HG02588 (cell line): ENCODE data around the gene RHBDD2.
A peak's percentile ranks its signal among the peaks of the same experiment; 100 is the strongest.
"Not testable (repeated sequence)": the region's sequence is repeated elsewhere in the genome, so short reads cannot be mapped to it uniquely, and the experiment has no call there.

Experiments used
- ATAC-seq: cut with Tn5 transposase; IDR thresholded peaks from one replicate; pipeline ENCODE4 v1.9.1; 2021; ENCODE audit warnings: mild to moderate bottlenecking, moderate library complexity; ENCODE audit not compliant: unreplicated experiment

The RHBDD2 gene

DNA sequence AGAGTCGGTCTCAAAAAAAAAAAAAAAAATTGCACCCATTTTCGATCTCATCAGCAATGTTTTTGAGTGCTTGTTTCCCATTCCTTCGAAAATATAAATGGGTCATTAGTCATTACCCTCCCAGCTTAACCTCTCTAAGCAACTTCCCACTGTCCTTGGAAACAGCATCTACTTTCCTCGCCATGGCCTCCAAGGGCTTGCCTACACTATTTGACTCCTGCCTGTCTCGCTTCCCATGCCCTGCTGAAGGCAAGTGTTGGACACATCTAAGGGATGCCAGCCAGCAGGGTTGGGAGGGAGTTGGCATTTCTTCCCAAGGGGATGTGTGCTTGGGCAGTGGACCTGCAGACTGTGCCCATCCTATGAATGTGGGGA, 12.7 kb upstream of the RHBDD2 start:
- no peak for ATAC-seq

DNA sequence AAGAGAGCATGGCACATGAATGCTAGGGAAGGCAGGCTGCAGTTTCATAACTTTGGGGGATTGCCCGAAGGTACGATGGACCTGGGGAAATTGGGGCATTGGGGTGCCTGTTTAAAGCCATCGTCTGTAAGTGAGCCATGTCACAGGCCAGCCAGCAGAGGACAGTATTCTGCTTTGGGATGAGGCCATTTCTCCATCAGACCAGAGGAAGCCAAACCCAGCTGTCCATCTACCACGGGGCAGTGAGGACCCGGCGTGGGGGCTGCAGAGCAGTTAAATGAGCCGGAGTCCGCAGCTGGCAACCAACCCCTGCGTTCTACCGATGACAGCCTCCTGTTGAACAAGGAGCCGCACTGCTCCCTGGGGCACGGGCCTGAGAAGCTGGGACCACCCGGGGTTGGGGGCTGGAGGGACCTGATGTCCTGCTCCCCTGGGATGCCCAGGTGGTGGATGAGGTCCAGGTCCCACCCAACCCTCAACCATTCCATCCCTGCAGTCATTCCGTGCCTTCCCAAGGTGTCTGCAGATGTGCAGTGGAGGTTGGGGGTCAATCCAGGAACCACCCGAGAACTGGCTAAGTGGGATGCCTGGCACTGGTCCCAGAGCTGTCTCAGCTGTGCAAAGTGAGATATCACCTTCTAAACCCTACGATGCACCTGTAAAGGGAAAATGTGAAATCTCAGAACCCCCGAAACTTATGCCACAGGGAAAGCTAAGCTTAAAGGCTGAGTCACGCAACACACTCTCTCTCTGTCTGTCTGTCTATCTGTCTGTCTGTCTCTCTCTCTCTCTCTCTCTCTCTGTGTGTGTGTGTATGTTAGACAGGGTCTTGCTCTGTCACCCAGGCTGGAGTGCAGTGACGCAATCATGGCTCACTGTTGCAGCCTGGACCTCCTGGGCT, 12.1 kb upstream of the RHBDD2 start:
- no peak for ATAC-seq

DNA sequence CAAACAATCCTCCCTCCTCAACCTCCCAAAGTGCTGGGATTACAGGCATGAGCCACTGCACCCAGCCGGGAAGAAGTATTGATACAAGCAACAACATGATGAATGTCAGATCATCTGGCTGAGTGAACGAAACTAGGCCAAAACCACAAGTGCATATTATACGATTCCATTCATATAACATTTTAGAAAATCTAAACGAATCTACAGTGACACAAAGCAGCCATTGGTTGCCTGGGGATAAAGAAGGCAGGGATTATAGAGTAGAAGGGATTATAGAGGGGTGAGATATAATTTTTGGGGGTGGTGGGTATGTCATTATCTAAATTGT, 11.5 kb upstream of the RHBDD2 start:
- no peak for ATAC-seq

DNA sequence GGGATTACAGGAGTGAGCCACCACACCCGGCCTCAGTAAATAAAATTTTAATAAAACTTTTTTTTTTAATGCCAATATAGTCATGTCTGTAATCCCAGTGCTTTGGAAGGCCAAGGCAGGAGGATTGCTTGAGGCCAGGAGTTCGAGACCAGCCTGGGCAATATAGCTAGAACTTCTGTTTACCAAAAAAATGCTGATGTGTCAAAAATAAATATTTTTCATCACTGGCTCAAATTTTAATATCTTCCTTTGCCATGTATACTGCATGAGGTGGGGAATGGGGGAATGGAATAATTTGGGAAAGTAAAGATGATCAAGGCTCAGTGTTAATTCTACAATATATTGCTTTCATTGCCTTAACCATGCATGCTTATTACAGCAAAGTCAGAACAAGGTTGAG, 10.7 kb upstream of the RHBDD2 start:
- ATAC-seq: no peak

DNA sequence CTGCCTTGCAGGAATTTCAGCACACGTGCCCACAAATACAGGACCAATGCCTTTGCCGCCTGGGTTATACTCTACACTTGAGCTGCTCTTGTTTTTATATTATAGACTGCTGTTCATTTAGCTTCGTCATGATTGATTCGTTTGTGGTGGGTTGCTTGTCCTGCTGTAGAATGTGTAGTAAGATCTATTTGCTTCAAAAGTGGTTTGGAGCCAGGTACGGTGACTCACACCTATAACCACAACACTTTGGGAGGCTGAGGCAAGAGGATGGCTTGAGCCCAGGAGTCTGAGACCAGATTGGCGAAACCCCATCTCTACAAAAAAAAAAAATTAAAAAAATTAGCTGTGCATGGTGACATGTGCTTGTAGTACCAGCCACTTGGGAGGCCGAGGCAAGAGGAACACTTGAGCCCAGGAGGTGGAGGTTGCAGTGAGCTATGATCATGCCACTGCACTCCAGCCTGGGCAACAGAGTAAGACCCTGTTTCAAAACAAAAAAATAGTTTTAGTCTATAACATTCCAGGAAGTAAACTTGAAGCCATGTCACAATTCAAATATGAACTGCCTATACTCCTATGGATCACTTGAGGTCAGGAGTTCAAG, 9.0 kb upstream of the RHBDD2 start:
- no peak for ATAC-seq

DNA sequence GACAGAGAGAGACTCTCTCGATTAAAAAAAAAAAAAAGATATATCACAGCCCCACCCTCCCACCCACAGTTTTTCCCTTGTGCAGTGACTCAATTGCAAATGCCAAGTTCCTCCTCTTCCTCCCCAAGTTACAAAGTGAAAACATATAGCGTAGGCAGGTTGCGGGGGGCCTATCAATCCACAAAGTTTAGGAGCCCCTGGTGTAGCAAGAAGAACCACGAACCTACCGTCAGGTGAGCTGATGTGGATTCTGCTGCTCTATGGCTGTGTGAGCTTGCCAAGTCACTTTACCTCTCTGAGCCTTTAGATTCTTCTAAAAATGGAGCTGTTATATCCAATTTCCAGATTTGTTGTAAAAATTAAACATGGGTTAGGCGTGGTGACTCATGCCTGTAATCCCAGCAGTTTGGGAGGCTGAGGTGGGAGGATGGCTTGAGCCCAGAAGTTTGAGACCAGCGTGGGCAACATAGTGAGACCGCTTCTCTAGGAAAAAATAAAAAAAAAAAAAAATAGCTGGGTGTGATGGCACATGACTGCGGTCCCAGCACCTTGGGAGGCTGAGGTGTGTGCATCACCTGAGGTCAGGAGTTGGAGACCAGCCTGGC, 8.2 kb upstream of the RHBDD2 start:
- no peak for ATAC-seq

DNA sequence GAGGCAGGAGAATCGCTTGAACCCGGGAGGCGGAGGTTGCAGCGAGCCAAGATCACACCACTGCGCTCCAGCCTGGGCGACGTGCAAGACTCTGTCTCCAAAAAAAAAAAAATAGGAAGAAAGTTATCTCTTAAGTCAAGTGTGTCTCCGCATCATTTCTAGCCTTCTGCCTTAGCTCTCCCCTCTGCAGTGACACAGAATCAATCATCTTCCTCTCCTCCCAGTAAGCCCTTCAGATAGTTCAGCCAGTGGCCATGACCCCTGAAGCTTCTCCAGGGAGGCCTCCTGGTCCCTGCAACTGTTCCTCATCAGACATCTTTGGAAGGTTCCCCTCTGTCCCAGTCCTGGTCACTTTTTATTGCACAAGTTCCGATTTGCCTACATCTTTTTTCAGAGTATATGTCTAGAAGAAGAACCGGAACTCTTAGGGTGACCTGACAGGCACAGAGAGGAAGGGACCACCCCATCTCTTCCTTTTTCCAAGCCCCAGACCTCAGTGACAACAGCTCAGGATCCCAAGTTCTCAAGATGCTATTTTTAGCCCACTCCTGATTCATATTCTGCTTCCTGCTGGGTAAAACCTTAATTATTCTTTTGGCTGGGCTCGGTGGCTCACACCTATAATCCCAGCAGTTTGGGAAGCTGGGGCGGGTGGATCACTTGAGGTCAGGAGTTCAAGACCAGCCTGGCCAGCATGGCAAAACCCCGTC, 6.6 kb upstream of the RHBDD2 start:
- ATAC-seq: no peak

DNA sequence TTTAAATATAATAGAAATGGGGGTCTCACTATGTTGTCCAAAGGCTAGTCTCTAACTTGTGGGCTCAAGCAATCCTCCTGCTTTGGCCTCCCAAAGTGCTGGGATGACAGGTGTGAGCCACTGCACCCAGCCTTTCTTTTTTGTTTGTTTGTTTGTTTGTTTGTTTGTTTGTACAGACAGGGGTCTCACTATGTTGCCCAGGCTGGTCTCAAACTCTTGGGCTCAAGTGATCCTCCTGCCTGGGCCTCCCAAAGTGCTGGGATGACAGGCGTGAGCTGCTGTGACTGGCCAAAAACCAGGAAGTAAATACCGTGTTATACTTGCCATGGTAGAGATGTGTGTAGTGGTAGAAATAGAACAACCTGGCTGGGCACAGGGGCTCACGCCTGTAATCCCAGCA, 4.7 kb upstream of the RHBDD2 start:
- not testable (repeated sequence) for ATAC-seq

DNA sequence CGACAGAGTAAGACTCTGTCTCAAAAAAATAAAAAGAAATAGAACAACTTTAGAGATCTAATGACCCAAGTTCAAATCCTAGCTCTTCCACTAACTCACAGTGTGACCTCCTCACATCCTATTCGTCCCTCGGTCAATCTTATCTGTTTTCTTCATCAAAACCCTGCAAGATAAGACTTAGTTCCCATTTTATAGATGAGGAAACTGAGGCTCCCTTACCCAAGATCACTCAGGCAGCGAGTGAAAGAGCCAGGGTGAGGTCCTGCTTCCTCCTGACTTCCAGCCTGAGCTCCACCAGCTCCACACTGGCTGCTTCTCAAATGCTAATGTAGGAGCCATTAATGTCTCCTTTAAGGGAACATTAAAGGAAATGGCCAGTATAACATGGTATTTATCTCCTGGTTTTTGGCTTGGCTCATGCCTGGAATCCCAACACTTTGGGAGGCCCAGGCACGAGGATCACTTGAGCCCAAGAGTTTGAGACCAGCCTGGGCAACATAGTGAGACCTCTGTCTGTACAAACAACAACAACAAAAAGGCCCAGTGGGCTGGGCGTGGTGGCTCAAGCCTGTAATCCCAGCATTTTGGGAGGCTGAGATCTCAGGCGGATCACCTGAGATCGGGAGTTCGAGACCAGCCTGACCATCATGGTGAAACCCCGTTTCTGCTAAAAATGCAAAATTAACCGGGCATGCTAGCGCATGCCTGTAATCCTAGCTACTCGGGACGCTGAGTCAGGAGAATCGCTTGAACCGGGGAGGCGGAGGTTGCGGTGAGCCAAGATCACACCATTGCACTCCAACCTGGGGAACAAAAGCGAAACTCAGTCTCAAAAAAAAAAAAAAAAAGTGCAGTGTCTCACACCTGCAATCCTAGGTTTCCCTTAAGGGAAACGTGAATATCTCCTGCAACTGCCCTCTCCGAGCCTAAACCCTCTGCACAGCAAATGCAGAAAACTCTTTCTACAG, 3.4 kb upstream of the RHBDD2 start:
- ATAC-seq: no peak

DNA sequence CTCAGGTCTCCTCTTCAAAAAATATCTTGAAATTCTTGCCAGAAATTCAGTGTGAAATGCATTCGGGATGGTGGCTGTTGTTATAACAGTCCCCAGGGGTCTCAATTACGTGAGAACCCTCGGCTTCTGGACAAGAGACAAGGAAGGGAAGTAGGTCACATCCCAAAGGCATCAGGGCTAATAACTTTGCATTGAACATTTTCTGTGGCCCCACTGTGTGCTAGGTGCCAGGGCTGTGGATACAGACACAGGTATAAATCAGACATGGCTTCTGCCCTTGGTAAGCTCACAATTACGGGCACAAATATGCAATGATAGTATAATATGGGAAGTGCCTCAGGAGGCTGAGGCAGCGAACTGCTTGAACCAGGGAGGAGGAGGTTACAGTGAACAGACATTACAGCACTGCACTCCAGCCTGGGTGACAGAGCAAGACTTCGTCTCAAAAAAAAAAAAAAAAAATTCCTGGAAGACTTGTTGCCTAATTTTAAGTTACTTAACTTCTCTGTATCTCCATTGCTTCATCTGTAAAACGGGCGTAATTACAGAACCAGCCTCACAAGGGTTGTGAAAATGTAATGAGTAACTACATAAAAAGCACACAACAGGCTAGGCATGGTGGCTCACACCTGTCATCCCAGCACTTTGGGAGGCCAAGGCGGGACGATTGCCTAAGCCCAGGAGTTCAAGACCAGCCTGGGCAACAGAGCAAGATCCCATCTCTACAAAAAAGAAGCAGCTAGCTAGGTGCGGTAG, 2.5 kb upstream of the RHBDD2 start:
- no peak for ATAC-seq

DNA sequence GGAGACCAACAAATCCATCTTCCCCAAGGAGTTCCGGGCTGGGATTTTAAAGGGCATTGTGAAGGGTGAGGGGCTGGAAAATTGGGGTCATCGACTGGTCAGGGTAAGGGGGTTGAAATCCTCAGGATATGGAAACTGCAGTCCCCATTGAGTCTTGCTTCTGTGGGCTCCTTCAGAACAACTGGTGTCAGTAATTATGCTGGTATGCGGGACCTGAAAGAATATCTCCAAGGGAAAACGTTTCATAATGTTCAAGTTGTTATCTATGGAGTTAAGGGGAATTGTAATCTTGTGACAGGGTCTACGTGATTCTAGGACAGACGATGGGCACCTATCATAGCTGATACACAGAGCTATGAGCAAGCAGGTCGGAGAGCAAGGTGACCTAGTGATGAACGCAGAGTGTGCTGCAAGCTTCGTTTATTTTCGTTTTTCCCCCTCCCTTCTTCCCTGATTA, 494 bp upstream of the RHBDD2 start:
- peak; percentile 33 for ATAC-seq

DNA sequence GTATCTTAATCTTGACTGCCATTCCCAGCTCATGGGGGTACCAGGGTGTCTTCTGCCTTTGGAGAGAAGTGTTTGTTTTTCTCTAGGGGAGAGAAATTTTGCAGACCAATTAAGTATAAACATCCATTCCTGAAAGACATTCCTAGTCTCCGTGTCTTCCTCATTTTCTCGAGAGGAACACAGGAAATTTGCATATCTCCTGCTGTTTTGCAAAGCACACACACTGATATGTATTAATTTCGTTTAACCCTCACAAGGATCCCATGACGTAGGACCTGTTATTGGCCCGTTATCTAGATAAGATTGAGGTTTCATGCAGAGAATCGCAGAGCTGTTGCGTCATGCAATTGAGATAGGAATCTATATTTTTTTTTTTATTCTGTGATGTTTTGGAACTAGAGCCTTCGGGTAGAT, 944 bp downstream of the RHBDD2 start:
- ATAC-seq: no peak

DNA sequence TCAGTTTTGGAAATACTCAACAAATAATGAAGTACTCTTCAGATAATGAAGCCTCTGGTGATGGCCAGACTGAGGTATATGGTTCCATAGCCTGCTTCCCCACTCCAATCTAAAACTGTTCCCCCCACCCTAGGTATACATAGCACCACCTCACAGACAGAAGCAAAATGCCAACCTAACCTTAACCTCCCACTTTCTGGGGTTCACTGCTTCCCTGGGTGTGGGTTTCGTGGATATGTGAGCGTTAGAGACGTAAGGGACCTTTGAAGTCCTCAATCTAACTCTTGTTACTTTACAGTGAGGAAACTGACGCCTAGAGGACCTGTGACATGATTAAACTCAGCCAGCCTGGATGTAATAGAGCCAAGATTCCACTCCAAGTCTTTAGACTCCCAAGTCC, 1.4 kb downstream of the RHBDD2 start:
- no peak for ATAC-seq

DNA sequence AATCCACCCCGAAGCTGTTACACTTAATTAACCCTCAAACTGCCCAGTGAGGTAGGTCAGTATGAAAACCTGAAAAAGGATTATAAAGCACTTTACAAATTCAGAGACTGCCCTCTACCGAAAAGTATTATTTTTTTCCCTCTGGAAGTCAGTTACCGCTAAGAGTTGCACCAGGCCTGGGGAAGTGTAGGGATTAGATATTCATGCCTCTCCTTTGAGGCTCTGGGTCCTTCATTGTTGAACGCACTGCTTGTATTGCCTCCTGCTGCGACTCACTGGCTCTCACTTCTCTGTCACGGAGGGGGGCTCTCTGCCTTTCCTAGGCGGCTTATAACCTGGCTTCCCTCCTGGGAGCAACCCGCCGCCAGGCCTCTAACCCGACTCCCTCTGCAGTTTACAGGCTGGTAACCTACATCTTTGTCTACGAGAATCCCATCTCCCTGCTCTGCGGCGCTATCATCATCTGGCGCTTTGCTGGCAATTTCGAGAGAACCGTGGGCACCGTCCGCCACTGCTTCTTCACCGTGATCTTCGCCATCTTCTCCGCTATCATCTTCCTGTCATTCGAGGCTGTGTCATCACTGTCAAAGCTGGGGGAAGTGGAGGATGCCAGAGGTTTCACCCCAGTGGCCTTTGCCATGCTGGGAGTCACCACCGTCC, 2.7 kb downstream of the RHBDD2 start:
- no peak for ATAC-seq

DNA sequence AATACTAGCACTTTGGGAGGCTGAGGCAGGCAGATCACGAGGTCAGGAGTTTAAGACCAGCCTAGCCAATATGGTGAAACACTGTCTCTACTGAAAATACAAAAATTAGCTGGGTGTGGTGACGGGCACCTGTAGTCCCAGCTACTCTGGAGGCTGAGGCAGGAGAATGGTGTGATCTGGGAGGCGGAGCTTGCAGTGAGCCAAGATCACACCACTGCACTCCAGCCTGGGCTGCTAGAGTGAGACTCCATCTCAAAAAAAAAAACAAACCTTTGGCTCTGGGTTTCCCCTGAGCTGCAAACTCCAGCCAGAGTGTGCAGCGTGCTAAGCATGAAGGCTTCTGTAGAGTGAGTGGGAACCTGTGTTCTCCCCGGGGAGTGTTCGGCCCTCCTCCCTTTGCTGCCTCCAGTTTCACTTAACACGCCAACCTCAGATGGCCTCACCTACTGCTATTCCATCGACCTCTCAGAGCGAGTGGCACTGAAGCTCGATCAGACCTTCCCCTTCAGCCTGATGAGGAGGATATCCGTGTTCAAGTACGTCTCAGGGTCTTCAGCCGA, 4.5 kb downstream of the RHBDD2 start:
- not testable (repeated sequence) for ATAC-seq

DNA sequence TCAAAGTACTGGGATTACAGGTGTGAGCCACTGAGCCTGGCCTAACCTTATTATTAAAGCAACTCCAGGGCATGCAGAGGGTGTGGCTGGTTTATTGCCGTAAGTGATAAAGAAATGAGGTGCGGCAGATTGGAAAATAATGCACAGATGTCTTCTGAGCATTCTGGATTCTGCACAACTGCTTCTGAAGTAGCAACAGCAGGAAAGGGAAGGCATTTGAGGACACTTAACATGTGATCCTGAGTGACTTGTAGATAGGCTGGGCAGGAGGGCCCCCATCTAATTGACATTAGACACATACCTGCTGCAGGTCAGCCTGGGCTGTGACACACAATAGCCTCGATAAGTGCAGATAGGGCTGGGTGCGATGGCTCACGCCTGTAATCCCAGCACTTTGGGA, 5.6 kb downstream of the RHBDD2 start:
- ATAC-seq: no peak

DNA sequence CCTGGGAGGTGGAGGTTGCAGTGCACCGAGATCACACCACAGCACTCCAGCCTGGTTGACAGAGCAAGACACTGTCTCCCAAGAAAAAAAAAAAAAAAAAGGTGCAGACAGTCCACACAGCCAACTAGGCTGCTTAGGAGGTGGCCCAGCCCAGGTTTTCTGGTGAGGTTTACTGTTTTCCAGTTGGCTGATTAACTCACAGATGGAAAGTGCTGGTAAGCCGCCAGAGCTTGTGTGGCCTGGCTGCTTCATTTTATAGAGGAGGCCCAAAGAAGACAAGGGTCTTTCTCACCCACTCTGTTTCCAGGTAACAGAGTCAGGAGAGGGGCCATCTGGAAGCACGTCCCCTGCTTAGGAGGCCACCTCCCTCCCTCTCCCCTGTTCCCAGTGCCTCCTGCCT, 6.2 kb downstream of the RHBDD2 start:
- no peak for ATAC-seq

DNA sequence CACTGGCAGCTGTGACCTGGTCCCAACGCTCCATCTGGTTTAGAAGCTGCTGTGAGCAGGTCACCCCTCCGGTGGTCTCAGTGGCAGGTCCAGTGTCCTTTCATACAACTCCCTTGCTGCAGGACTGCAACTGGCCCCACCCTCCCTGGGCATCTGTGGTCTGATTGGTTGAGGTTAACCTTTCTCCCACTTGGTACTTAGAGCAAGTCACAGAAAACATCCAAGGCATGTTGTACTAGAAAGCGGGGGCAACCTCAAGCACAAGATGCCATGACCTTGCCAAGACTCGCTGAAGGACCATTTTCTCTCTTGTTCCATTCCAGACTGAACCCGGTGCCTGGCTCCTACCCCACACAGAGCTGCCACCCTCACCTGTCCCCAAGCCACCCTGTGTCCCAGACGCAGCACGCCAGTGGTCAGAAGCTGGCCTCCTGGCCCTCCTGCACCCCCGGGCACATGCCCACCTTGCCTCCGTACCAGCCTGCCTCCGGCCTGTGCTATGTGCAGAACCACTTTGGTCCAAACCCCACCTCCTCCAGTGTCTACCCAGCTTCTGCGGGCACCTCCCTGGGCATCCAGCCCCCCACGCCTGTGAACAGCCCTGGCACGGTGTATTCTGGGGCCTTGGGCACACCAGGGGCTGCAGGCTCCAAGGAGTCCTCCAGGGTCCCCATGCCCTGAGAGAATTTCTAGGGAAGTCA, 9.0 kb downstream of the RHBDD2 start:
- no peak for ATAC-seq
